K562 (cell line): ENCODE results near the gene CPTP. TPM values are rescaled to one million over a fixed set of nuclear protein-coding genes. Genes with fewer than 3 reads are reported as not detected.

Source experiments
- BMI1 ChIP-seq: fragments of 150-350 bp; IDR thresholded peaks from 2 replicates; pipeline ENCODE4 v1.6.1; 2014; ENCODE audit warnings: low read length
- CBX1 ChIP-seq: sonication (generic); IDR thresholded peaks from 2 replicates; pipeline ENCODE4 v1.6.1; 2016; ENCODE audit warnings: antibody characterized with exemption, low read depth, mild to moderate bottlenecking
- CTBP1 ChIP-seq: fragments of 450-650 bp; IDR thresholded peaks from 2 replicates; pipeline ENCODE4 v1.6.1; 2016; ENCODE audit warnings: borderline replicate concordance
- ETV5 ChIP-seq: sonication (generic); formaldehyde crosslinking; IDR thresholded peaks from 2 replicates; pipeline ENCODE4 v1.4.0; 2020; ENCODE audit warnings: low read depth, mild to moderate bottlenecking, missing genetic modification reagents
- GTF2F1 ChIP-seq: IDR thresholded peaks from 2 replicates; pipeline ENCODE4 v1.6.1; 2011; ENCODE audit warnings: low read depth, low read length, improper control_type of control experiment
- LCOR ChIP-seq: sonication (generic); formaldehyde crosslinking; IDR thresholded peaks from 2 replicates; pipeline ENCODE4 v1.8.0; 2022; ENCODE audit warnings: mild to moderate bottlenecking, missing genetic modification reagents
- MAFF ChIP-seq: IDR thresholded peaks from 2 replicates; pipeline ENCODE4 v1.6.1; 2012; ENCODE audit warnings: low read length, improper control_type of control experiment
- NUFIP1 ChIP-seq: fragments of 450-650 bp; IDR thresholded peaks from 2 replicates; pipeline ENCODE4 v1.6.1; 2018; ENCODE audit not compliant: partially characterized antibody
- ZBTB1 ChIP-seq: sonication (generic); formaldehyde crosslinking; IDR thresholded peaks from 2 replicates; pipeline ENCODE4 v1.8.1; 2023; ENCODE audit warnings: missing genetic modification reagents, low read depth, mild to moderate bottlenecking, borderline replicate concordance
- ZFX ChIP-seq: sonication (generic); formaldehyde crosslinking; IDR thresholded peaks from 2 replicates; pipeline ENCODE4 v1.8.0; 2022; ENCODE audit warnings: mild to moderate bottlenecking, missing genetic modification reagents, moderate library complexity
- ZNF561 ChIP-seq: fragments of 450-650 bp; formaldehyde crosslinking; conservative IDR thresholded peaks from 2 replicates; pipeline ENCODE4 v1.4.0; 2020; ENCODE audit warnings: mild to moderate bottlenecking, moderate library complexity
- polyA plus RNA-seq, 8 experiments: library from polyadenylated mRNA; depleted of rRNA in 4 of 8; stranded (reverse) in 5 of 8; unstranded in 3 of 8; fragments of >200 nt; fragmentation: Nextera tagmentation in 2 of 8; fragmentation: Illumina TruSeq in 1 of 8; extraction: Ambion mirVana in 2 of 8; extraction: Trizol in 1 of 8; gene quantifications; 2 replicates each; pipeline versions ENCODE4 v1.2.1 to v1.2.3, GENCODE V29; 2011 to 2014; ENCODE audit warnings: inconsistent platforms in 1 of 8, missing spikeins in 1 of 8
- total RNA-seq, 7 experiments: library from RNA; depleted of rRNA in 6 of 7; stranded (reverse); fragments of >200 nt in 6 of 7; fragmentation: Illumina TruSeq in 2 of 7; extraction: Trizol in 2 of 7; gene quantifications; 2 replicates each; pipeline versions ENCODE4 v1.2.1 to v1.2.3, GENCODE V29; 2011 to 2021; ENCODE audit warnings: low replicate concordance in 1 of 7
- TF ChIP-seq, protein P1 (sequence below): fragments of 250-450 bp; sonication (Bioruptor Pico); IDR thresholded peaks from 2 replicates; pipeline ENCODE4 v1.4.0; 2020
- TF ChIP-seq, protein P2 (sequence below): IDR thresholded peaks from 2 replicates; pipeline ENCODE4 v1.6.1; 2014; ENCODE audit warnings: antibody characterized with exemption
- TF ChIP-seq, protein P3 (sequence below), 2 experiments: fragments of 200-800 bp in 1 of 2; sonication (Bioruptor generic) in 1 of 2; sonication (generic) in 1 of 2; formaldehyde crosslinking in 1 of 2; IDR thresholded peaks in 1 of 2; conservative IDR thresholded peaks in 1 of 2; 2 replicates each; pipeline versions ENCODE4 v1.5.0 to v1.6.1; 2016 to 2020; ENCODE audit warnings: missing compliant biosample characterization in 1 of 2, missing genetic modification characterization in 1 of 2, missing genetic modification reagents in 1 of 2

The CPTP gene
- total and polyA plus RNA-seq, 9 of the 15 experiments (the other 6 are each of a cell fraction or from before 2014, with no cell fraction given): 0.11 to 25.8 (median 3.5) TPM

DNA sequence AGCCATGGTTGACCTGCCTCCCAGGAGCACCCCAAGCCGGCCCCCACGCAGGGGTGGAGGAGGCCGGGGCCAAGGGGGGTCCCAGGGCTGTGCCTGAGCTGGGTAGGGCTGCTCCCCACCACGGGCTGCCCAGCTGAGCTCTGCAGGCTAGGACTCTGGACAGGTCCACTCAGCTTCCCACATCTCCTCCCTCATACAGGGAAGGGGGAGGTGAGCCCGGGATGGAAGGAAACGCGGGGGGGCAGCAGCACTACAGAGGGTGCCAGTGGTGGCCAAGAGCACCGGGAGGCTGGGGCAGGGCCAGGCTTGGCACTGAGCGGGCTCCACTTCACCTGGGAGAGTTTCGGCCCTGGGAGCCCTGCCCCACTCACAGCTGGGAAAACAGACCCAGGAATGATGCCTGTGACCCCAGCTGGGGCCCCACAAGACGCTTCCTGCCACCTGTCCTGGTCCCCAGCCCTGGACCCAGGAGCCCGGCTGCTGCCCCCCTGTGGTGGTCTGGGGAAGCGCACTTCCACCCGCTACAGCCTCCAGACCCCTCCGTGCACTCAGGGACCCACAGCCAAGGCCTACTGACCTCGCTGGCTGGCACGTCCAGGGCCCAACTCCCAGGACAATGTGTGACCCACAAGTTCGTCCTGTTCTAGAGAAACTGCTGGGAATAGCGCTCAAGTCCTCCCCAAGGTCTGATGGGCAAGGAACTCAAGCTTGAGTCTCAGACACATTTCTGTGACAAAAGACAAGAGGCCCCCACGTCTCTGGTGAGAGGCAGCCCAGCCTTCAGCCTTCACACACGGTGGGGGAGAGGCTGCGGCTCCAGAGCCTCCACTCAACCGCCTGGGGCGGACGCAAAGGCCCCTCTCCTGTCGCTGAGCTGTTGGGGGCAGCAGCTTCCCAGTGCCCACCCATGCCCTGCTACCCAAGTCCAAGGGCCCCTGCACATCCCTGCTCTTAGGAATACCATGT lies 47.4 kb downstream of the CPTP start (continued):
- TF ChIP-seq, protein P1, sequence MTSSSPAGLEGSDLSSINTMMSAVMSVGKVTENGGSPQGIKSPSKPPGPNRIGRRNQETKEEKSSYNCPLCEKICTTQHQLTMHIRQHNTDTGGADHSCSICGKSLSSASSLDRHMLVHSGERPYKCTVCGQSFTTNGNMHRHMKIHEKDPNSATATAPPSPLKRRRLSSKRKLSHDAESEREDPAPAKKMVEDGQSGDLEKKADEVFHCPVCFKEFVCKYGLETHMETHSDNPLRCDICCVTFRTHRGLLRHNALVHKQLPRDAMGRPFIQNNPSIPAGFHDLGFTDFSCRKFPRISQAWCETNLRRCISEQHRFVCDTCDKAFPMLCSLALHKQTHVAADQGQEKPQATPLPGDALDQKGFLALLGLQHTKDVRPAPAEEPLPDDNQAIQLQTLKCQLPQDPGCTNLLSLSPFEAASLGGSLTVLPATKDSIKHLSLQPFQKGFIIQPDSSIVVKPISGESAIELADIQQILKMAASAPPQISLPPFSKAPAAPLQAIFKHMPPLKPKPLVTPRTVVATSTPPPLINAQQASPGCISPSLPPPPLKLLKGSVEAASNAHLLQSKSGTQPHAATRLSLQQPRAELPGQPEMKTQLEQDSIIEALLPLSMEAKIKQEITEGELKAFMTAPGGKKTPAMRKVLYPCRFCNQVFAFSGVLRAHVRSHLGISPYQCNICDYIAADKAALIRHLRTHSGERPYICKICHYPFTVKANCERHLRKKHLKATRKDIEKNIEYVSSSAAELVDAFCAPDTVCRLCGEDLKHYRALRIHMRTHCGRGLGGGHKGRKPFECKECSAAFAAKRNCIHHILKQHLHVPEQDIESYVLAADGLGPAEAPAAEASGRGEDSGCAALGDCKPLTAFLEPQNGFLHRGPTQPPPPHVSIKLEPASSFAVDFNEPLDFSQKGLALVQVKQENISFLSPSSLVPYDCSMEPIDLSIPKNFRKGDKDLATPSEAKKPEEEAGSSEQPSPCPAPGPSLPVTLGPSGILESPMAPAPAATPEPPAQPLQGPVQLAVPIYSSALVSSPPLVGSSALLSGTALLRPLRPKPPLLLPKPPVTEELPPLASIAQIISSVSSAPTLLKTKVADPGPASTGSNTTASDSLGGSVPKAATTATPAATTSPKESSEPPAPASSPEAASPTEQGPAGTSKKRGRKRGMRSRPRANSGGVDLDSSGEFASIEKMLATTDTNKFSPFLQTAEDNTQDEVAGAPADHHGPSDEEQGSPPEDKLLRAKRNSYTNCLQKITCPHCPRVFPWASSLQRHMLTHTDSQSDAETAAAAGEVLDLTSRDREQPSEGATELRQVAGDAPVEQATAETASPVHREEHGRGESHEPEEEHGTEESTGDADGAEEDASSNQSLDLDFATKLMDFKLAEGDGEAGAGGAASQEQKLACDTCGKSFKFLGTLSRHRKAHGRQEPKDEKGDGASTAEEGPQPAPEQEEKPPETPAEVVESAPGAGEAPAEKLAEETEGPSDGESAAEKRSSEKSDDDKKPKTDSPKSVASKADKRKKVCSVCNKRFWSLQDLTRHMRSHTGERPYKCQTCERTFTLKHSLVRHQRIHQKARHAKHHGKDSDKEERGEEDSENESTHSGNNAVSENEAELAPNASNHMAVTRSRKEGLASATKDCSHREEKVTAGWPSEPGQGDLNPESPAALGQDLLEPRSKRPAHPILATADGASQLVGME: no peak
- peak; percentile 55; the same call in 1 of the 2 replicates for TF ChIP-seq CBX1
- TF ChIP-seq GTF2F1: no peak
- TF ChIP-seq CTBP1: no peak; the same call in 1 of the 2 replicates
- no peak for TF ChIP-seq BMI1
- TF ChIP-seq ZBTB1: 0 out of 2 replicates have a peak, but pooled peaks have one; percentile 3
- TF ChIP-seq MAFF: no peak
- no peak for TF ChIP-seq ZFX (CRISPR knock-in tag)
- TF ChIP-seq, protein P2, sequence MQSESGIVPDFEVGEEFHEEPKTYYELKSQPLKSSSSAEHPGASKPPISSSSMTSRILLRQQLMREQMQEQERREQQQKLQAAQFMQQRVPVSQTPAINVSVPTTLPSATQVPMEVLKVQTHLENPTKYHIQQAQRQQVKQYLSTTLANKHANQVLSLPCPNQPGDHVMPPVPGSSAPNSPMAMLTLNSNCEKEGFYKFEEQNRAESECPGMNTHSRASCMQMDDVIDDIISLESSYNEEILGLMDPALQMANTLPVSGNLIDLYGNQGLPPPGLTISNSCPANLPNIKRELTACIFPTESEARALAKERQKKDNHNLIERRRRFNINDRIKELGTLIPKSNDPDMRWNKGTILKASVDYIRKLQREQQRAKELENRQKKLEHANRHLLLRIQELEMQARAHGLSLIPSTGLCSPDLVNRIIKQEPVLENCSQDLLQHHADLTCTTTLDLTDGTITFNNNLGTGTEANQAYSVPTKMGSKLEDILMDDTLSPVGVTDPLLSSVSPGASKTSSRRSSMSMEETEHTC: no peak
- TF ChIP-seq ZNF561 (CRISPR knock-in tag): no peak
- TF ChIP-seq NUFIP1: no peak
- 0 out of 2 replicates have a peak, but pooled peaks have one; percentile 36 for TF ChIP-seq LCOR
- TF ChIP-seq ETV5: peak; percentile 29; the same call in 1 of the 2 replicates
- TF ChIP-seq, protein P3, sequence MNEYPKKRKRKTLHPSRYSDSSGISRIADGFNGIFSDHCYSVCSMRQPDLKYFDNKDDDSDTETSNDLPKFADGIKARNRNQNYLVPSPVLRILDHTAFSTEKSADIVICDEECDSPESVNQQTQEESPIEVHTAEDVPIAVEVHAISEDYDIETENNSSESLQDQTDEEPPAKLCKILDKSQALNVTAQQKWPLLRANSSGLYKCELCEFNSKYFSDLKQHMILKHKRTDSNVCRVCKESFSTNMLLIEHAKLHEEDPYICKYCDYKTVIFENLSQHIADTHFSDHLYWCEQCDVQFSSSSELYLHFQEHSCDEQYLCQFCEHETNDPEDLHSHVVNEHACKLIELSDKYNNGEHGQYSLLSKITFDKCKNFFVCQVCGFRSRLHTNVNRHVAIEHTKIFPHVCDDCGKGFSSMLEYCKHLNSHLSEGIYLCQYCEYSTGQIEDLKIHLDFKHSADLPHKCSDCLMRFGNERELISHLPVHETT (CRISPR knock-in tag; conservative IDR thresholded peaks at IDR 0.05 in 1 of 2, IDR thresholded peaks at IDR 0.05 in 1 of 2): no peak
